Measurements from ENCODE around the gene UBTD2. TPM values are rescaled to one million over a fixed set of nuclear protein-coding genes. Genes with fewer than 3 reads are reported as not detected.

Gene UBTD2
- total RNA-seq, 1 experiment from 2014 or later: 42.6 TPM

DNA sequence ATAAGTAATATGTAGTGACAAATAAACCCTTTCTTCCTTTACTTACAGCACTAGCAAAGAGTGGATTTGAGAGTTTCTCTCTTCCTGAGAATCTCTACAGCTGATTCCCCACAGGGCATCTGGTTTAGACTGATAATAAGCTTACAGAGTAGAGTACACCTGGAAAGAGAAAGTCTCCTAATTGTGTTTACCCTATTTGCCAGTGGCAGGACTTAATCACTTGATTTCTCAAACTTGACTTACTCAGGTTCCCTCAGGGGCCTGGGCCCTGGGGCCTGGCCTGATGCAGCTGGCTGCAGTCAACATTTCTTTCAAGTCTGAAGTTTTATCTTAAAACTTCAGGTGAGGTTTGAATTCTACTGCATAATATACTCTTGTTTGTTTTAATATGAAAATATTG is 38.0 kb upstream of the UBTD2 start:
- Histone ChIP-seq H4K91ac (ENCODE audit: insufficient read length, low read depth, low read length) (no peak overlapping the region), H2AFZ (ENCODE audit: low read length) (no peak overlapping the region), H3K79me1 (ENCODE audit: insufficient read depth, low read depth, low read length, poor library complexity, severe bottlenecking) (no peaks in the 10 kb centered on the region), H2BK5ac (ENCODE audit: insufficient read length, low read length) (no peak overlapping the region), H3K4me1 (ENCODE audit: insufficient read depth, low read length) (no peaks in the 10 kb centered on the region), H3K27ac (ENCODE audit: insufficient read length, low read depth, low read length) (no peak overlapping the region), H3K18ac (ENCODE audit: insufficient read length, low read depth, low read length) (no peak overlapping the region), H4K8ac (replicated peaks; ENCODE audit: insufficient read length, low read depth, low read length) (no peak overlapping the region), H3K9ac (ENCODE audit: extremely low read depth, insufficient read length, low read length) (no peak overlapping the region), H3K14ac (ENCODE audit: insufficient read depth, low read length) (no peak overlapping the region), H3K9me3 (ENCODE audit: control insufficient read depth, low read depth, low read length) (no peaks in the 10 kb centered on the region), H3K56ac (ENCODE audit: insufficient read length, low read depth, low read length) (no peak overlapping the region), H3K4ac (ENCODE audit: low read depth, low read length) (no peak overlapping the region), H2AK5ac (ENCODE audit: insufficient read length, low read length) (no peak overlapping the region), H3K27me3 (ENCODE audit: insufficient read depth, low read length) (no peaks in the 10 kb centered on the region), H4K20me1 (ENCODE audit: control insufficient read depth, insufficient read depth, insufficient read length) (no peaks in the 10 kb centered on the region), H3K23me2 (ENCODE audit: insufficient read length, low read depth, low read length, poor library complexity, severe bottlenecking) (no peaks in the 10 kb centered on the region), H2BK20ac (ENCODE audit: low read depth, low read length, poor library complexity, severe bottlenecking) (no peak overlapping the region), H2BK15ac (ENCODE audit: low read depth, low read length) (no peak overlapping the region), H4K5ac (ENCODE audit: insufficient read length, low read depth, low read length) (no peak overlapping the region), H3K79me2 (ENCODE audit: insufficient read depth, low read length) (no peaks in the 10 kb centered on the region), H3K23ac (ENCODE audit: insufficient read length, low read depth, low read length) (no peak overlapping the region), H2BK12ac (ENCODE audit: insufficient read length, low read depth, low read length) (no peak overlapping the region), H3K4me2 (ENCODE audit: insufficient read depth, insufficient read length, low read length) (no peak overlapping the region), H2BK120ac (ENCODE audit: low read depth, low read length, poor library complexity, severe bottlenecking) (no peak overlapping the region), H3T11ph (ENCODE audit: low read length) (no peak overlapping the region)
- peaks cover 2% of the 10 kb centered on the region; the same call in 1 of the 2 replicates for H3K27me3 Mint-ChIP-seq (ENCODE audit: low read depth)
- TF ChIP-seq, protein P1, sequence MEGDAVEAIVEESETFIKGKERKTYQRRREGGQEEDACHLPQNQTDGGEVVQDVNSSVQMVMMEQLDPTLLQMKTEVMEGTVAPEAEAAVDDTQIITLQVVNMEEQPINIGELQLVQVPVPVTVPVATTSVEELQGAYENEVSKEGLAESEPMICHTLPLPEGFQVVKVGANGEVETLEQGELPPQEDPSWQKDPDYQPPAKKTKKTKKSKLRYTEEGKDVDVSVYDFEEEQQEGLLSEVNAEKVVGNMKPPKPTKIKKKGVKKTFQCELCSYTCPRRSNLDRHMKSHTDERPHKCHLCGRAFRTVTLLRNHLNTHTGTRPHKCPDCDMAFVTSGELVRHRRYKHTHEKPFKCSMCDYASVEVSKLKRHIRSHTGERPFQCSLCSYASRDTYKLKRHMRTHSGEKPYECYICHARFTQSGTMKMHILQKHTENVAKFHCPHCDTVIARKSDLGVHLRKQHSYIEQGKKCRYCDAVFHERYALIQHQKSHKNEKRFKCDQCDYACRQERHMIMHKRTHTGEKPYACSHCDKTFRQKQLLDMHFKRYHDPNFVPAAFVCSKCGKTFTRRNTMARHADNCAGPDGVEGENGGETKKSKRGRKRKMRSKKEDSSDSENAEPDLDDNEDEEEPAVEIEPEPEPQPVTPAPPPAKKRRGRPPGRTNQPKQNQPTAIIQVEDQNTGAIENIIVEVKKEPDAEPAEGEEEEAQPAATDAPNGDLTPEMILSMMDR (conservative IDR thresholded peaks at IDR 0.05): no peak
- H3K36me3 Mint-ChIP-seq (ENCODE audit: insufficient read depth in 1 of 3, low read depth in 3 of 3): no peaks in the 10 kb centered on the region; a peak in 1 of 7 replicates
- DNase-seq: no peak
- H3K4me3 Mint-ChIP-seq: no peak overlapping the region
- no peak overlapping the region; a peak in 1 of 7 replicates for H3K27ac Mint-ChIP-seq
- H3K9me3 Mint-ChIP-seq: no peaks in the 10 kb centered on the region
- H3K4me1 Mint-ChIP-seq: peaks cover 0 to 3% of the 10 kb centered on the region in 2 experiments; a peak in 1 of 4 replicates
